Right cardiac atrium (tissue), 5 donors: ENCODE data around the gene CYB5B. TPM values are rescaled to one million over a fixed set of nuclear protein-coding genes. Genes with fewer than 3 reads are reported as not detected.
A peak's percentile ranks its signal among the peaks of the same experiment; 100 is the strongest.

Experiments
- ATAC-seq, 2 donors: fragments of 200-7000 bp; cut with Tn5 transposase; one replicate each; pipeline versions ENCODE4 v1.8.0 to v1.9.1; 2020; ENCODE audit warnings: moderate library complexity in 2 of 2, mild to moderate bottlenecking in 1 of 2
- DNase-seq, 3 donors: peaks; one replicate each; pipeline ENCODE4 v3.0.0-alpha.2; 2020
- H3K27ac ChIP-seq: one replicate; pipeline ENCODE4 v1.5.1; 2013; ENCODE audit warnings: mild to moderate bottlenecking, low read length, control low read depth, moderate library complexity
- H3K27me3 ChIP-seq: one replicate; pipeline ENCODE4 v1.6.1; 2013; ENCODE audit not compliant: control insufficient read depth, insufficient read depth
- H3K4me1 ChIP-seq: one replicate; pipeline ENCODE4 v1.6.1; 2013; ENCODE audit warnings: low read length; ENCODE audit not compliant: control insufficient read depth, insufficient read depth
- H3K4me3 ChIP-seq: one replicate; pipeline ENCODE4 v1.5.1; 2013; ENCODE audit warnings: low read length, control low read depth
- H3K9me3 ChIP-seq: one replicate; pipeline ENCODE4 v1.6.1; 2013; ENCODE audit warnings: low read length; ENCODE audit not compliant: control insufficient read depth
- WGBS: extraction: QIAGEN DNeasy Blood & Tissue Kit; methylation state at CpG from one replicate; pipeline ENCODE4 v1.1.7; 2013; 5-methylcytosine and 5-hydroxymethylcytosine counted together
- intact Hi-C, 4 donors: fragments of 100-400 bp; cut with DNase I; formaldehyde crosslinking; loops; one replicate each; pipeline versions ENCODE4 v1.11.0 to v1.14.0; 2022 to 2023
- polyA plus RNA-seq: library from polyadenylated mRNA; stranded (reverse); fragments of 200-250 nt; gene quantifications from one replicate; pipeline ENCODE4 v1.2.3, GENCODE V29; 2013
- total RNA-seq, 4 donors: library from RNA; stranded (reverse); fragmentation: NEBNext Ultra II Directional; extraction: Animal tissue kit (Norgen Biotek cat#: 25700); gene quantifications; one replicate each; pipeline ENCODE4 v1.2.1, GENCODE V29; 2021
- donor health status: healthy with polysubstance abuse.
- donor health status: DM: no; HTN: yes; CAD: no.
- donor health status: DM: no; HTN: no; CAD: no.
- donor health status: DM: no; HTN: yes; CAD: no; lungs with severe emphysema.
- donor health status: DM: yes; HTN: yes; CAD: no.

CYB5B gene
- total and polyA plus RNA-seq, 5 donors: 63.9 to 68.7 (median 65.6) TPM

GRCh38 chr16:69396187-69397061 lies 28.0 kb upstream of the CYB5B start:
- Histone ChIP-seq H3K4me3 (no peak overlapping the region), H3K27me3 (no peaks in the 10 kb centered on the region), H3K9me3 (no peaks in the 10 kb centered on the region), H3K4me1 (no peaks in the 10 kb centered on the region), H3K27ac (peak overlapping the region; percentile 20)
- WGBS: 41% methylated on average over 13 of the region's 13 CpGs
- intact Hi-C loops: loop anchor here in 2 of 4 donors (5.0 to 10.0 kb wide), 2 partner anchors 171 to 358 kb away; partner anchors contain the start of genes NOB1 (in 2 of the 2) and NFAT5 (in 1 of the 2)
- DNase-seq (peak; percentile 58 to 62 (median 62)), ATAC-seq (peak; percentile 64 to 68)

GRCh38 chr16:69397821-69398521 lies 26.4 kb upstream of the CYB5B start:
- Histone ChIP-seq H3K4me3 (no peak overlapping the region), H3K4me1 (no peaks in the 10 kb centered on the region)
- DNase-seq: no peak

DNA sequence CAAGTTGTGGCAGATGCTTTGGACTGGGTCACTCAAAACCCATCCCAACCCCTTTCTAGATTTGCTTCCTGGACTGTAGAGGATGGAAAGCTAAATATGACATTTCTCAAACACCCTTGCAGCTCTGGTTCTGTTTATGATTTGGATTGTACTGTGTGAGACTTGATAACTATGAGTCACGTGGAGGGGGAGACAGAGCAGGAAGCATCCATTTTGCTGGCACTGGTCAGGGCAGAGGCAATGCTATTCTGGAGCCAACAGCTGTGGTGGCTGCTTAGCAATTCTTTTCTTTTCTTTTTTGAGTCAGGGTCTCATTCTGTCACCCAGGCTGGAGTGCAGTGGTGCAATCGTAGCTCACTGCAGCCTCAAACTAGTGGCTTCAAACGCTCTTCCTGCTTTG lies 25.1 kb upstream of the CYB5B start:
- Histone ChIP-seq H3K27ac (no peak overlapping the region), H3K27me3 (no peaks in the 10 kb centered on the region), H3K4me3 (no peak overlapping the region), H3K4me1 (peaks cover 2% of the 10 kb centered on the region), H3K9me3 (no peaks in the 10 kb centered on the region)
- intact Hi-C loops: loop anchor here in 2 of 4 donors (5.0 to 10.0 kb wide), 2 partner anchors 168 to 355 kb away; partner anchors contain the start of genes NOB1 (in 2 of the 2) and NFAT5 (in 1 of the 2)
- DNase-seq (no peak), ATAC-seq (no peak)
- 49% methylated on average over 3 of the region's 3 CpGs for WGBS

More at GRCh38 chr16:69397821-69398521, 26.4 kb upstream of the CYB5B start:
- ATAC-seq: peak; percentile 86 to 87
- H3K27ac ChIP-seq: peak overlapping the region; percentile 97
- WGBS: 20% methylated on average over 6 of the region's 6 CpGs
- no peaks in the 10 kb centered on the region for H3K9me3 ChIP-seq
- no peaks in the 10 kb centered on the region for H3K27me3 ChIP-seq
- intact Hi-C loops: loop anchor here in 2 of 4 donors (5.0 to 10.0 kb wide), 2 partner anchors 169 to 357 kb away; partner anchors contain the start of genes NOB1 (in 2 of the 2) and NFAT5 (in 1 of the 2)

GRCh38 chr16:69402439-69402838 lies 22.0 kb upstream of the CYB5B start:
- Histone ChIP-seq H3K27ac (no peak overlapping the region), H3K27me3 (no peaks in the 10 kb centered on the region), H3K4me1 (peaks cover 2% of the 10 kb centered on the region), H3K4me3 (no peak overlapping the region), H3K9me3 (no peaks in the 10 kb centered on the region)
- WGBS: 27% methylated on average over 4 of the region's 4 CpGs
- ATAC-seq (no peak), DNase-seq (no peak)
- intact Hi-C loops: no loop called here

GRCh38 chr16:69404275-69404805 lies 20.1 kb upstream of the CYB5B start:
- Histone ChIP-seq H3K4me1 (peaks cover 2% of the 10 kb centered on the region), H3K27ac (peak overlapping the region; percentile 86), H3K27me3 (no peaks in the 10 kb centered on the region), H3K4me3 (no peak overlapping the region), H3K9me3 (no peaks in the 10 kb centered on the region)
- ATAC-seq: peak; percentile 80 to 85
- DNase-seq: no peak
- 10% methylated on average over 4 of the region's 4 CpGs for WGBS
- intact Hi-C loops: no loop called here

- no peak for DNase-seq
- Histone ChIP-seq H3K27me3 (no peaks in the 10 kb centered on the region), H3K9me3 (no peaks in the 10 kb centered on the region), H3K4me1 (peaks cover 2% of the 10 kb centered on the region), H3K27ac (no peak overlapping the region), H3K4me3 (no peak overlapping the region)
- intact Hi-C loops: no loop called here
- ATAC-seq: no peak
- WGBS: 100% methylated on average over 2 of the region's 2 CpGs
Measured at GRCh38 chr16:69405326-69405725, 19.1 kb upstream of the CYB5B start.

GRCh38 chr16:69405757-69406156 lies 18.7 kb upstream of the CYB5B start:
- WGBS: 80% methylated on average over 5 of the region's 5 CpGs
- no peak for DNase-seq

GRCh38 chr16:69406780-69407331 lies 17.6 kb upstream of the CYB5B start:
- H3K27ac ChIP-seq: no peak overlapping the region
- no peaks in the 10 kb centered on the region for H3K27me3 ChIP-seq
- no peaks in the 10 kb centered on the region for H3K9me3 ChIP-seq
- 98% methylated on average over 9 of the region's 9 CpGs for WGBS
- DNase-seq: no peak
- no peak for ATAC-seq
- no peak overlapping the region for H3K4me3 ChIP-seq
- H3K4me1 ChIP-seq: peaks cover 2% of the 10 kb centered on the region
- intact Hi-C loops: no loop called here

More at GRCh38 chr16:69405757-69406156, 18.7 kb upstream of the CYB5B start:
- Histone ChIP-seq H3K27me3 (no peaks in the 10 kb centered on the region), H3K9me3 (no peaks in the 10 kb centered on the region), H3K27ac (no peak overlapping the region), H3K4me1 (peaks cover 2% of the 10 kb centered on the region), H3K4me3 (no peak overlapping the region)
- ATAC-seq: no peak
- intact Hi-C loops: no loop called here

DNA sequence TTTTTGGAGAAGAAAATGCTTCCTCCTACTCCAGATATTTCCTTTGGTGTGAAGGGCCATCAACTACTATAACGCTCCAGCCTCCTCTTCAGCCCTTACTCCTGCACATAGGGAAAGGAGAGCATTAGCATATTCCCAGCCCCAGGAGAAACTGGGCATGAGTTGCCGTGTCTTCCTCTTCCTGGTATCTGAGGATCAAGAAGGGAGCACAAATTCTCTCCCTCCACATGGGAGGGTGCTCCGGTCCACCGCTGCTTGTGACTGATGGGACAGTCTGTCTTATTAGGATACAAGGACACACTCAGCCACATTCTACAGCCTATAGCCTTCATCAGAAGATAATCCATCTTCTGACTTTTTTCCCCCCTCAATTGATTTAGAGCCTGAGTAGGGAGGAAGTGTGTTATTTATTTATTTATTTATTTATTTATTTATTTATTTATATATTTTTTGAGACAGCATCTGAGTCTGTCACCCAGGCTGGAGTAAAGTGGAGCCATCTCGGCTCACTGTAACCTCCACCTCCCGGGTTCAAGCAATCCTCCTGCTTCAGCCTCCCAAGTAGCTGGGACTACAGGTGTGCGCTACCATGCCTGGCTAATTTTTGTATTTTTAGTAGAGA lies 16.6 kb upstream of the CYB5B start:
- intact Hi-C loops: no loop called here
- H3K27ac ChIP-seq: no peak overlapping the region

DNA sequence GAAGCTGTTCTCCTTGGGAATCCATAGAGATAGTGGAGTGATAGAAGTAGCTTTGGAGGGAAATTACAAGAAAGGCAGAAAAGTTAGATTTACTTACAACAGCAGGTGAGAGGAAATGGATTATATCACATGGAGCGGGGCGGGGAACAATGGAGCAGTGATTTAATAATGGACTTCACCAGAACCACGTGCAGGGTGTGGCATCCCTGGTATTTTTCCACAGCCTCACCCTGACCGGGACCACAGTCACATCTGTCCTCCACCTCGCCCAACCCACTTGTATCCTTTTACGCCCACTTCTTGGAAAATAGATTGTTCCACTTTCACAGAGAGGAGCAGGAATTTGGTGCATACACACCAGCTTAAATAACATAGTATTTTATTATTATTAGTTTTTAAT lies 15.9 kb upstream of the CYB5B start:
- intact Hi-C loops: no loop called here
- 65% methylated on average over 6 of the region's 6 CpGs for WGBS
- ATAC-seq (peak in 1 of 2 donors; percentile 80), DNase-seq (peak in 1 of 3 donors; percentile 38)
- H3K4me3 ChIP-seq: no peak overlapping the region
- H3K4me1 ChIP-seq: peaks cover 2% of the 10 kb centered on the region
- no peak overlapping the region for H3K27ac ChIP-seq
- H3K9me3 ChIP-seq: no peaks in the 10 kb centered on the region
- no peaks in the 10 kb centered on the region for H3K27me3 ChIP-seq

More for the DNA sequence above, 16.6 kb upstream of the CYB5B start:
- H3K27me3 ChIP-seq: no peaks in the 10 kb centered on the region
- 89% methylated on average over 7 of the region's 7 CpGs for WGBS
- H3K9me3 ChIP-seq: no peaks in the 10 kb centered on the region
- ATAC-seq: no peak
- H3K4me1 ChIP-seq: peaks cover 2% of the 10 kb centered on the region
- H3K4me3 ChIP-seq: no peak overlapping the region
- no peak for DNase-seq
